Smooth muscle cell (in vitro differentiated cells): ENCODE results near the gene EIF4G3. TPM values are rescaled to one million over a fixed set of nuclear protein-coding genes. Genes with fewer than 3 reads are reported as not detected.

Experiments
- DNase-seq: peaks from one replicate; lab custom pipeline; 2025; ENCODE audit not compliant: unreplicated experiment; lab: John Stamatoyannopoulos, UW
- H2AFZ ChIP-seq: fragments of 200-600 bp; sonication (generic); 2 replicates; pipeline ENCODE4 v1.6.0; 2016; ENCODE audit warnings: antibody characterized with exemption, low read depth, mild to moderate bottlenecking
- H3F3A ChIP-seq: fragments of 200-600 bp; sonication (generic); 2 replicates; pipeline ENCODE4 v1.6.0; 2017; ENCODE audit warnings: antibody characterized with exemption, low read depth
- H3K27ac ChIP-seq: fragments of 200-600 bp; sonication (generic); 2 replicates; pipeline ENCODE4 v1.5.1; 2016; ENCODE audit warnings: low read depth, mild to moderate bottlenecking
- H3K27me3 ChIP-seq: fragments of 200-600 bp; sonication (generic); 2 replicates; pipeline ENCODE4 v1.6.1; 2016; ENCODE audit warnings: low read depth, mild to moderate bottlenecking
- H3K36me3 ChIP-seq: fragments of 200-600 bp; sonication (generic); 2 replicates; pipeline ENCODE4 v1.5.1; 2016; ENCODE audit warnings: low read depth
- H3K4me1 ChIP-seq: fragments of 200-600 bp; sonication (generic); 2 replicates; pipeline ENCODE4 v1.5.1; 2016; ENCODE audit warnings: low read depth
- H3K4me2 ChIP-seq: fragments of 200-600 bp; sonication (generic); 2 replicates; pipeline ENCODE4 v1.6.0; 2016; ENCODE audit warnings: mild to moderate bottlenecking
- H3K4me3 ChIP-seq: fragments of 200-600 bp; sonication (generic); 2 replicates; pipeline ENCODE4 v1.5.1; 2016; ENCODE audit warnings: mild to moderate bottlenecking
- H3K79me2 ChIP-seq: fragments of 200-600 bp; sonication (generic); 2 replicates; pipeline ENCODE4 v1.6.0; 2016; ENCODE audit warnings: low read depth, mild to moderate bottlenecking
- H3K9ac ChIP-seq: fragments of 200-600 bp; sonication (generic); 2 replicates; pipeline ENCODE4 v1.6.0; 2016; ENCODE audit warnings: low read depth
- H3K9me3 ChIP-seq: fragments of 200-600 bp; sonication (generic); replicated peaks from 2 replicates; pipeline ENCODE4 v1.5.1; 2016; ENCODE audit warnings: low read depth
- H4K20me1 ChIP-seq: fragments of 200-600 bp; sonication (generic); 2 replicates; pipeline ENCODE4 v1.6.0; 2016; ENCODE audit warnings: low read depth
- WGBS: methylation state at CpG from one replicate; pipeline ENCODE4 v1.1.7; 2016; ENCODE audit warnings: low lambda C conversion rate; 5-methylcytosine and 5-hydroxymethylcytosine counted together
- polyA plus RNA-seq: library from polyadenylated mRNA; unstranded; fragments of >200 nt; fragmentation: Nextera tagmentation; extraction: Ambion mirVana; gene quantifications from 2 replicates; pipeline ENCODE4 v1.2.1, GENCODE V29; 2016
- total RNA-seq: library from RNA; depleted of rRNA; stranded (reverse); fragments of >200 nt; gene quantifications from 2 replicates; pipeline ENCODE4 v1.2.3, GENCODE V29; 2014
- TF ChIP-seq, protein P1 (sequence below): fragments of 200-600 bp; sonication (generic); IDR thresholded peaks from 2 replicates; pipeline ENCODE4 v1.5.1; 2017; ENCODE audit warnings: borderline replicate concordance, mild to moderate bottlenecking, antibody characterized with exemption; ENCODE audit not compliant: insufficient read depth, poor library complexity, severe bottlenecking

The EIF4G3 gene, protein sequence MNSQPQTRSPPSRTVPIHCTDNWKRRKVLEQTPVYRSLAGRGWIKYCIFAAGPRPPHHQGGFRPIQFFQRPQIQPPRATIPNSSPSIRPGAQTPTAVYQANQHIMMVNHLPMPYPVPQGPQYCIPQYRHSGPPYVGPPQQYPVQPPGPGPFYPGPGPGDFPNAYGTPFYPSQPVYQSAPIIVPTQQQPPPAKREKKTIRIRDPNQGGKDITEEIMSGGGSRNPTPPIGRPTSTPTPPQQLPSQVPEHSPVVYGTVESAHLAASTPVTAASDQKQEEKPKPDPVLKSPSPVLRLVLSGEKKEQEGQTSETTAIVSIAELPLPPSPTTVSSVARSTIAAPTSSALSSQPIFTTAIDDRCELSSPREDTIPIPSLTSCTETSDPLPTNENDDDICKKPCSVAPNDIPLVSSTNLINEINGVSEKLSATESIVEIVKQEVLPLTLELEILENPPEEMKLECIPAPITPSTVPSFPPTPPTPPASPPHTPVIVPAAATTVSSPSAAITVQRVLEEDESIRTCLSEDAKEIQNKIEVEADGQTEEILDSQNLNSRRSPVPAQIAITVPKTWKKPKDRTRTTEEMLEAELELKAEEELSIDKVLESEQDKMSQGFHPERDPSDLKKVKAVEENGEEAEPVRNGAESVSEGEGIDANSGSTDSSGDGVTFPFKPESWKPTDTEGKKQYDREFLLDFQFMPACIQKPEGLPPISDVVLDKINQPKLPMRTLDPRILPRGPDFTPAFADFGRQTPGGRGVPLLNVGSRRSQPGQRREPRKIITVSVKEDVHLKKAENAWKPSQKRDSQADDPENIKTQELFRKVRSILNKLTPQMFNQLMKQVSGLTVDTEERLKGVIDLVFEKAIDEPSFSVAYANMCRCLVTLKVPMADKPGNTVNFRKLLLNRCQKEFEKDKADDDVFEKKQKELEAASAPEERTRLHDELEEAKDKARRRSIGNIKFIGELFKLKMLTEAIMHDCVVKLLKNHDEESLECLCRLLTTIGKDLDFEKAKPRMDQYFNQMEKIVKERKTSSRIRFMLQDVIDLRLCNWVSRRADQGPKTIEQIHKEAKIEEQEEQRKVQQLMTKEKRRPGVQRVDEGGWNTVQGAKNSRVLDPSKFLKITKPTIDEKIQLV (N-terminal part only)
- total RNA-seq: 49.5 and 56.2 TPM in 2 replicates
- polyA plus RNA-seq: 26.1 and 31.5 TPM in 2 replicates

DNA sequence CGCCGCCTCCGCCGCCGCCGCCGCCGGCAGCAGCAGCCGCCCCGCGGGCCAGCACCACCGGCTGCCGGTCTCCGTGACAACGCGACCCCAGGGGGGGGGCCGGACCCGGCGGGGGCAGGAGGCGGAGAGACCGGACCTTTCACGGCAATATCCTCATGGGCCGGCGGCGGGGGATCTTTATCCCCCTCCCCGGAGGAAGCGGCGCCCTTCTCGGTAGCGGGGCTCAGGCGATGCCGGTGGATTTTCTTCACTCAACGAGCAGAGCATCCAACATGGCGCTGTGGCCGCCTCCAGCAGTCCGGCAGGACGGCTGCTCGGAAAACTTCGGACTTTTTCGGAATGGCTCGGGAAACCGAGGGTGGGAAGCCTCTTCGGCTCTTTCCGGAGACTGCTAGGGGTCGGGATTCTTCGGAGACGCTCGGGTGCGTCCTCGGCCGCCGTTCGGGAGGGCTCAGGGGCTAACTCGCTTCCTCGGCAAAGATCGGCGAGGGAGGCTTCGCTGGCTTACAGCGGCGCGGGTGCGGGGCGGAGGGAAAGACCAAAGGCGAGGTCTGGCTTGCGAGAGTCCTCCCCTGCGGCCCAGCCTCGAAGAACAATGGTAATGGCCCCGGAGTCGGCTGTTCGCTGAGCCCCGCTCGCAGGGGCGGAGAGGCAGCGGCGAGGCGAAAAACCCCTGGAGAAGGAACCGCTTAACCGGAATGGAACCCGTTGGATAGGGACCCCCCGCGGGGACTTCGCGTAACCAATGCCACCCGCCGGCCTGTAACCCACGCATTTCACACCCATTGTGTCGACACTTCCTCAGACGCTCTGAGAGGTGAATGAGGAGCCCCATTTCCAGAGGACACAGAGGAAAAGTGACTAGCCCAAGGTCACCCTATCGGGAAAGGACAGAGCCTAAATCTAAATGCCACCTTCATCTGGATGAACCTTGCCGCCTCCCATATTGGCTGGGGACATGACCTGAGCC, at the start of gene EIF4G3:
Gene EIF4G3, minus strand, starts transcription at position 312 of the 970 bp plus-strand sequence. CDS start 174,155 bp downstream, outside the sequence.
- H3K4me2 ChIP-seq: peak within 1 kb of the TSS; percentile 88
- peak within 1 kb of the TSS; percentile 89 for H3K9ac ChIP-seq
- TF ChIP-seq, protein P1, sequence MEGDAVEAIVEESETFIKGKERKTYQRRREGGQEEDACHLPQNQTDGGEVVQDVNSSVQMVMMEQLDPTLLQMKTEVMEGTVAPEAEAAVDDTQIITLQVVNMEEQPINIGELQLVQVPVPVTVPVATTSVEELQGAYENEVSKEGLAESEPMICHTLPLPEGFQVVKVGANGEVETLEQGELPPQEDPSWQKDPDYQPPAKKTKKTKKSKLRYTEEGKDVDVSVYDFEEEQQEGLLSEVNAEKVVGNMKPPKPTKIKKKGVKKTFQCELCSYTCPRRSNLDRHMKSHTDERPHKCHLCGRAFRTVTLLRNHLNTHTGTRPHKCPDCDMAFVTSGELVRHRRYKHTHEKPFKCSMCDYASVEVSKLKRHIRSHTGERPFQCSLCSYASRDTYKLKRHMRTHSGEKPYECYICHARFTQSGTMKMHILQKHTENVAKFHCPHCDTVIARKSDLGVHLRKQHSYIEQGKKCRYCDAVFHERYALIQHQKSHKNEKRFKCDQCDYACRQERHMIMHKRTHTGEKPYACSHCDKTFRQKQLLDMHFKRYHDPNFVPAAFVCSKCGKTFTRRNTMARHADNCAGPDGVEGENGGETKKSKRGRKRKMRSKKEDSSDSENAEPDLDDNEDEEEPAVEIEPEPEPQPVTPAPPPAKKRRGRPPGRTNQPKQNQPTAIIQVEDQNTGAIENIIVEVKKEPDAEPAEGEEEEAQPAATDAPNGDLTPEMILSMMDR: no peak
- H3K4me1 ChIP-seq: peaks cover 9% of the 10 kb centered on the region
- 5% methylated on average over 64 of the region's 90 CpGs for WGBS
- peaks cover 33% of the 10 kb centered on the region for H4K20me1 ChIP-seq
- peak; percentile 79 for DNase-seq
- H3F3A ChIP-seq: peaks cover 2% of the 10 kb centered on the region
- H3K9me3 ChIP-seq: no peaks in the 10 kb centered on the region
- H3K27ac ChIP-seq: peak within 1 kb of the TSS; percentile 82
- H3K79me2 ChIP-seq: peaks cover 40% of the 10 kb centered on the region
- H3K36me3 ChIP-seq: no peaks in the 10 kb centered on the region
- H2AFZ ChIP-seq: peak within 1 kb of the TSS; percentile 91
- H3K27me3 ChIP-seq: no peaks in the 10 kb centered on the region
- H3K4me3 ChIP-seq: peak within 1 kb of the TSS; percentile 98

DNA sequence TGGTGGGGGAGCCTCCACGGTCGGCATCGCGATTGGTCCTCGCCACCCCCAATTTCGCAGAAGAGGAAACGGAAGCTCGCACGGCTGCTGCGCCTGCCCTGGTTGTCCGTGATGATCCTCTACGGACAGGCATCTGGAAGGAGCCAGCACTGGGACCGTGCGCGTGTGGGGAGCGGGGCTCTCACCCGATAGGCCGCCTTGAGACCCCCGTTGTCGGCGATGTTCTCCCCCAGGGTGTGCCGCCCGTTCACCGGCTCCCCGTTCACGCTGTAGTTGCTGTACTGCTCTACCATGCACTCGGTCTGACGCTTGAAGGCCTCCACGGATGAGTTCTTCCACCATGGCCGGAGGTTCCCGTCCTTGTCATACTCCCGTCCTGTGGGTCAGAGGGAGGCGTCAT, 48.4 kb upstream of the EIF4G3 start:
- H3F3A ChIP-seq: no peaks in the 10 kb centered on the region
- H3K27ac ChIP-seq: no peak overlapping the region
- H3K4me2 ChIP-seq: no peak overlapping the region
- no peak overlapping the region for H3K4me3 ChIP-seq
- no peaks in the 10 kb centered on the region for H3K4me1 ChIP-seq
- TF ChIP-seq, protein P1: no peak
- peaks cover 16% of the 10 kb centered on the region for H3K36me3 ChIP-seq
- no peak for DNase-seq
- H3K27me3 ChIP-seq: no peaks in the 10 kb centered on the region
- H3K79me2 ChIP-seq: no peaks in the 10 kb centered on the region
- no peak overlapping the region for H3K9ac ChIP-seq
- H3K9me3 ChIP-seq: no peaks in the 10 kb centered on the region
- no peaks in the 10 kb centered on the region for H4K20me1 ChIP-seq
- 97% methylated on average over 33 of the region's 33 CpGs for WGBS
- H2AFZ ChIP-seq: no peak overlapping the region

DNA sequence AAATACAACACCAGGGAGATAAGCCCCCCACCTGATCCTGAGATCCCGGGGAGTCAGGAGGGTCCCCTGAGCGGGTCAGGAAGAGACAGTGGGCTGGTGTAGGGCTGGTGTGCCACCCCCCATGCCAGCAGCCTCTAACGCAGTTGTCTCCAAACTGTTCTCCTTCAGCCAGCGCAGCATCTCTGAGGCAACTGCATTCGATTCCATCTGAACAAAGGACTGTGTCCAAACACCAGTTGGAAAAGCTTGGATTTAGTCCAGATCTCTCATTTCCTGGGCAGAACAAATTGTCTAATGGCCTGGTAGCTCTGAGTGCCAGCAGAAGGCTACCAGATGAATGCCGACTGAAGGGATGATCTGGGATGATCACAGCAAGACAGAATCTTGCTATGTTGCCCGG, 44.1 kb upstream of the EIF4G3 start:
- TF ChIP-seq, protein P1: no peak
- Histone ChIP-seq H3F3A (peaks cover 4% of the 10 kb centered on the region), H3K79me2 (no peaks in the 10 kb centered on the region), H3K27ac (no peak overlapping the region), H3K4me2 (no peak overlapping the region), H3K9me3 (no peaks in the 10 kb centered on the region), H3K36me3 (peaks cover 16% of the 10 kb centered on the region), H3K4me1 (no peaks in the 10 kb centered on the region), H3K4me3 (no peak overlapping the region), H2AFZ (no peak overlapping the region), H3K27me3 (no peaks in the 10 kb centered on the region), H4K20me1 (peaks cover 7% of the 10 kb centered on the region), H3K9ac (no peak overlapping the region)
- no peak for DNase-seq
- WGBS: 96% methylated on average over 7 of the region's 7 CpGs
